HT-29 (cell line): ENCODE data around the gene SYNGR1. TPM values are rescaled to one million over a fixed set of nuclear protein-coding genes. Genes with fewer than 3 reads are reported as not detected.
"Not testable (repeated sequence)": the region's sequence is repeated elsewhere in the genome, so short reads cannot be mapped to it uniquely, and the experiment has no call there.

ENCODE experiments used
- DNase-seq: peaks from one replicate; pipeline ENCODE4 v3.0.0-alpha.2; 2015; ENCODE audit warnings: low spot score
- total RNA-seq: library from RNA; depleted of rRNA; stranded (reverse); fragments of >200 nt; shearing (Covaris generic); gene quantifications from 2 replicates; pipeline ENCODE4 v1.2.3, GENCODE V29; 2014

SYNGR1 gene
- total RNA-seq, 1 experiment from 2014 or later: not detected

DNA sequence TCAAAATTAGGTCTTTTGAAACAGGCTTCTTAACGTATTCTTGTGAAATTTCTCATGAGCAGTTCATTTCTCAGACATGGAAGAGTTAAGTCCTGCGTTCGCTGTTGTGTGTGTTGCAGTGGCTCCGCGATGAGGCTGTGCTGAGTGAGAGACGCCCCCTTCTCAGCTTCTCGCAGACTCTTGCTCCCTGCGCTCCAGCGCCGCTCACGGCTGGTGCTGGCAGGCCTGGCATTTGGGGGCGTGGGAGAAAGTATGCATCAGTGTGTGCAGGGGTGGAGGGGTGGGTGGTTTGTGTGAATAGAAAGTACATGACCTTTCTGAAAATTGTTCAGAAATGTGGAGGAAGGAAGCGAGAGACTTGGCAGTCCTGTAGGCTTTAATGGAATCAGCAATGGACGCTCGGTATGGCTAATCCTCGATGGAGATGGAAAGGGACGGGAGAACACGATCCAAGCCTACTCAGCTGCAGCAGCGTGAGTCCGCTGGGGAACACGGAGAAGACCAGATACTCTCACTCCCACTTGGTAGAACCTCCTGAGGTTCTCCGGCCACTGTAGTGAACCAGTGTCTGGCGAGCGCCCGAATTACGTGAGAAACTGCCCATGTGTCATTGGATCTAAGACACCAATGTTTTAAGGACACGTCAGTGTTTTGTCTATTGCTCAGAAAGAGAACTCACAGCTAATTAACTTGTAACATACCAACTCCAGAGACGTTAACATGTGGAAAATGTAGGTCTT lies 55.7 kb downstream of the SYNGR1 start:
- no peak for DNase-seq

DNA sequence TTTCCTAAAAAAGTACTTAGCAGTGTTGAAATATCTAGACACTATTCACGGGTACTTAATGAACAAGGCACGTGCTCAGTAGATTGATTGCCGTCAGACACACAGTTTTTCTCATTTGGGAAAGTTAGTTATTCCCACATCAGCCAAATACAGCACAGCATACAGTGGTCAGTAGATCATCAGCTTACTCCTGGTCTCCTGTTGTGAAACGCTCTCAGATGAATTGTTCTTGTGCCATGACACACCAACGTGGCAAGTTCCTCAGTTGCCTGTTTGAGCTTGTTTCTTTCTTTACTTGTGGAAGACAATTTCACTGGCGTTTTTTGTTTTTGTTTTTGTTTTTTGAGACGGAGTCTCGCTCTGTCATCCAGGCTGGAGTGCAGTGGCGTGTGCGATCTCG lies 58.4 kb downstream of the SYNGR1 start:
- DNase-seq: no peak

DNA sequence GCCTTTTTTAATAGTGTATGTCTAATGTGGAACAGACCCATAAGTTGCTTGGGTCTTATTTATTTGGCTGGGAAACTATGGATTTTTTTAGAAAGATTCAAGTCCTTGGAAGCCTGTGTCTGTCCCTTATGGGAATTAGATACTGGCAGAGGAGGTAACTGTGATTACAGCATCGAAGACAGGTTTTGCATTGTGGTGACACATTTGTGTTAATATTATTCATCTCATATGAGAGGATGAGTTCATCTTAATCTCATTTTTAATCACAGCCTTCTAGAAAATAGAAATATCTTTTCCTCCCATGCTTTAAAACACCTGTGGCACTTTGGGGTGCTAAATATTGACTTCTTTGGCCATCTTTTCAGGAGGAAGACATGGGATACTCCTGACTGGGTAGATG lies 59.0 kb downstream of the SYNGR1 start:
- DNase-seq: no peak

DNA sequence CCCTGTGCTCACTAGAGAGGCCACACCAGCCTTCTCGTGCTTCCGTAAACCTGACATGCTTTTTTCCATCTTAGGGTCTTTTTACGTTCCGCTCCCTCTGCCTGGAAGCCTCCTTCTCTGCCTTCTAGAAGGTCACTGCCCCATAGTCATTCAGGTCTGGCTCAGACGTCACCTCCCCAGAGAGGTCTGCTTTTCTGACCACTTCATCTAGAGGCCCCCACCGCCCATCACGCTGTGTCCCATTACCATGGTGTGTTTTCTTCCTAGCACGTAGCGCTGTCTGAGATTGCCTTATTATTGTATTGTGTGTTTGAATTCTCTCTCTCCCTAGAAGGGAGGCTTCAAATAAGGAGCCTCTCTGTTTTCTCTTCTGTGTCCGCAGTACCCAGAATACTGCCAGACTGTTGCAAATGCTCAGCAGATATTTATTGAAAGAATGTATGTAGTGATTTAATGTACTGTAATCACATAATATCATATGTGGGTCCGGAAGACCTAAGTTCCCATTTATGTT lies 59.8 kb downstream of the SYNGR1 start:
- no peak for DNase-seq

DNA sequence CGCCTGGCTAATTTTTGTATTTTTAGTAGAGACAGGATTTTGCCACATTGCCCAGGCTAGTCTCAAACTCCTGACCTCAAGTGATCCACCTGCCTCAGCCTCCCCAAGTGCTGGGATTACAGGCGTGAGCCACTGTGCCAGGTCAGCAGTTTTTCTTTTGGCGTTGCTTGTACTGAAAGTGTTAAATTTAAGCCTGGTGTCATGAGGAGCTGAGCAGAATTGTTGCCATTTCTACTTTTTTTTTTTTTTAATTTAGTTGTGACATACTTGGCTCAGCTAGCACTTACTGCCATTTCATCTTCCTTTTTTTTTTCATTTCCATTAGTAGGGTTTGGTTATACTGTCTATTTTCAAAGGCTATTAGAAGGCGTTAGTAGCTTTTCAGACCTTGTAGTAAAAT lies 60.5 kb downstream of the SYNGR1 start:
- DNase-seq: no peak

DNA sequence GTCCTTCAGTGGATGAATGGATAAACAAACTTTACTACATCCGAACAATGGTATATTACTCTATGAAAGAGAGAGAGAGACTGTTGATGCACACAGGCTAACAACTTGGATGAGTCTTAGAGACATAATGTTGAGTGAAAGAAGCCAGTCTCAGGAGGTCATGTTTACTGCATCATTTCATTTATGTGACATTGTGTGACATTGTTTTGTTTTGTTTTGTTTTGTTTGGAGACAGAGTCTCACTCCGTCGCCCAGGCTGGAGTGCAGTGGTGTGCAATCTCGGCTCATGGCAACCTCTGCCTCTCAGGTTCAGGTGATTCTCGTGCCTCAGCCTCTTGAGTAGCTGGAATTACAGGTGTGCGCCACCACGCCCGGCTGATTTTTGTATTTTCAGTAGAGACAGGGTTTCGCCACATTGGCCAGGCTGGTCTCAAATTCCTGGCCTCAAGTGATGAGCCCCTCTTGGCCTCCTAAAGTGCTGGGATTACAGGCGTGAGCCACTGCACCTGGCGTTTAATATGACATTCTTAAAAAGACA lies 62.1 kb downstream of the SYNGR1 start:
- DNase-seq: not testable (repeated sequence)

DNA sequence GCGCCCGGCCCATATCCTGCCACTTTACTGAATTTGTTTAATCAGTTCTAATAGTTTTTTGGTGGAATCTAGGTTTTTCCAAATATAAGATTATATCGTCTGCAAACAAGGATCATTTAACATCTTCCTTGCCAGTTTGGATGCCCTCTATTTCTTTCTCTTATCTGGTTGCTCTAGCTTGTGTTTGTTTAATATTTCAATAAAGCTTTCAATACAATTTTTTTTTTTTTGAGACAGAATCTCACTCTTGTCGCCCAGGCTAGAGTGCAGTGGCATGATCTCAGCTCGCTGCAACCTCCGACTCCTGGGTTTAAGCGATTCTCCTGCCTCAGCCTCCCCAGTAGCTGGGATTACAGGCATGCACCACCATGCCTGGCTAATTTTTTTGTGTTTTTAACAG lies 63.4 kb downstream of the SYNGR1 start:
- not testable (repeated sequence) for DNase-seq

DNA sequence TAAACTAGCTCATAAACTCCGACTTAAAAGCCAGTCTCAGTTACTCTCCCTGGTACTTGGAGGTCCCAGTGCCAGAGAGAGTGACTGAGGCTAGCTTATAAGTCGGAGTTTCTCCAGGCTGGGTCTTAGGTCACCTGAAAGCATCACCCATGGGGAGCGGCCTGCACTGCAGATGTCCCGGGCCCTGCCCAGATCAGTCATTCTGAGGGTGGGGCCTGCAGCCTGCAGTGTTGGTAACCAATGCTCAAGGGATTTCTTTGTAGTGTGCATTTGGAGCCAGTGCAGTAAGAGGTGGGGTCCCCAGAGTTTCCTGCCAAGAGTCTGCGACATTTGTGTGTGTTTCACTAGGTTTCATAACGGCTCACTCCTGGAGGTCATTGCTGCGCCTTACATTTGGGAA lies 64.6 kb downstream of the SYNGR1 start:
- no peak for DNase-seq

DNA sequence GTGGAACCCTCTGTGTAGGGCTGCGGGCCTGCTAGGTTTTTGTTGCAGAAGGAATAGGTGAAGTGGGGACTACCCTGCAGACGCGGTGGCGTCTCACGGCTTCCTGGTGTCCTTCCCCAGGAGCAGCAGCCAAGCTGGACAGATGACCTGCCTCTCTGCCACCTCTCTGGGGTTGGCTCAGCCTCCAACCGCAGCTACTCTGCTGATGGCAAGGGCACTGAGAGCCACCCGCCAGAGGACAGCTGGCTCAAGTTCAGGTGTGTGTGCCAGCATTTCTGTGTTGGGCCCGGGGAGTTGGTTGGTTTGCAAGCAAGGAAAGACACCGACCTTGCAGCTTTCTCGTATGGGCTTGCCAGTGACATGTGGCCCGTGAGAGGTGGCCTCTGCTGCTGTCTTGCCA lies 65.1 kb downstream of the SYNGR1 start:
- DNase-seq: no peak

DNA sequence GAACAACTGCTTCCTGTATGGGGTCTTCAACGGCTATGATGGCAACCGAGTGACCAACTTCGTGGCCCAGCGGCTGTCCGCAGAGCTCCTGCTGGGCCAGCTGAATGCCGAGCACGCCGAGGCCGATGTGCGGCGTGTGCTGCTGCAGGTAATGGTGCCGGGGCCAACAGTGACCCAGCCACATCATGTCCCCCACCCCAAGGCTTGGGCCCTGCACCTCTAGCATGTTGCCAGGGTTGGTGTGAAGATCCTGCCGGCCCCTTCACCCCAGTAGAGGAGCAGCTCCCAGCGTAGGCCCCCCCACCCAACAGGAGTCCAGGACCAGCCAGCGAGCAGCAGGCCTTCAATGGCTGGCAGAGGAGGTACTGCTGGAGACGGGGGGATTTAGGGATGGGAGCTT lies 65.7 kb downstream of the SYNGR1 start:
- no peak for DNase-seq

DNA sequence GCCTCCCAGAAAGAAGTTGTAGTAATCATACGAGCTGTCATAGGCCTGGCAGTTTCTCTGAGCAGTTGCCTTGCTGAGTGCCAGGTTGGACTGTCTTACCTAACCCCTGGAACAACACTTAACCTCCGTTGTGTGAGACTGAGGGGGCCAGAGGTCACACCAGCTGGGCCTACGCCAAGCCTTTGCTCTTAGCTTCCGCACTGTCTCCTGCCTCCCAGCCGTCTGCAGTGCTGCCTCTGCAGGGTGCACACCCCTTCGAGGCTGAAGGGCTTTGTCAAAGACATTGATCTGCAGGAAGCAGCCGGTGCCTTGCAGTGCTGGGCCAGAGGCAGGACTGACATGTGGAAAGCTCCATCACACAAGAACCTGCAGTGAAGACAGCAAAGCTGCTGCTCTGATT lies 66.5 kb downstream of the SYNGR1 start:
- DNase-seq: no peak

DNA sequence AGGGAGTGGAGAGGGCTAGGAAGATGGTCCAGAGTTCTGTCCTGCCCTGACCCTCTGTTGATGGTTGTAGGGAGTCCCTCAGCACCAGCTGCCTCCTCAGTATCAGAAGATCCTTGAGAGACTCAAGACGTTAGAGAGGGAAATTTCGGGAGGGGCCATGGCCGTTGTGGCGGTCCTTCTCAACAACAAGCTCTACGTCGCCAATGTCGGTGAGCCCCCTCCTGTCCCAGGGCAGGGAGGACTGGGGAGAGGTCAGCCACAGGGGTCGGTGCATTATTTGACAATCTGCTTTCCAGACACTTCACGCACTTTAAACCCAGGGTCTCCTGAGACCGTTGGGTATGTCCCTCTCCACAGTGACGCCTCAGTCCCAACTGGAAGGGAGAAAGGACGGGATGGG lies 67.8 kb downstream of the SYNGR1 start:
- DNase-seq: no peak

DNA sequence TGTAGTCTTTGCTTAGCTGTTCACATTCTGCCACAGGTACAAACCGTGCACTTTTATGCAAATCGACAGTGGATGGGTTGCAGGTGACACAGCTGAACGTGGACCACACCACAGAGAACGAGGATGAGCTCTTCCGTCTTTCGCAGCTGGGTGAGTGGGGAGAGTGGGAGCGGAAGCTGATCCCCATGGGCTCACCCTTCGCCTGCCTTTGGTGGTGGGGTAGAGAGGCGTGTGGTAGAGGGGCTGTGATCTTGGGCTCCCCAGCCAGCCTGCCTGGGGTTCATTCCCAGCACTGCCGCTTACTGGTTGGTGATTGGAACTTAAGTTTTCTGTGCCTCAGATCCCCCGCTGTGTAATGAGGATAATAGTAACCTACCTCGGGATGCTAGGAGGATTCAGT lies 68.9 kb downstream of the SYNGR1 start:
- DNase-seq: no peak

DNA sequence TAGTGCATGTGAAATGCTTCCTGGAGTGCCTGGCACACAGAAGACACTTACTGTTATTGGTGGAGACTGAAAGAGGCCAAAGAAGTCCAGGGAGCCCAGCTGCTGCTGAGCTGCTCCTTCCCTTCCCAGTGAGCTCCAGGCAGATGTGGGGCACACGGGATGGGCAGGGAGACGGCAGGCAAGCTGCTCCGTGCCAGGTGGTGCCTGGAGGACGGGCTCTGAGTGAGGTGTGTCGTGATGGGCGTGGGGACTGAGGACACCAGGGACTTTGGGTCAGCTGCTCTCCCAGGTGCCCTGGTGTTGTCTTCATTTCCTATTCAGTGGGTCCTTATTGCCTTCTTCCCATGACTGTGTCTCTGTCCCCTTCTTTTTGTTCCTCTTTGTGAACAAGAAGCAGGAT lies 69.3 kb downstream of the SYNGR1 start:
- DNase-seq: no peak

DNA sequence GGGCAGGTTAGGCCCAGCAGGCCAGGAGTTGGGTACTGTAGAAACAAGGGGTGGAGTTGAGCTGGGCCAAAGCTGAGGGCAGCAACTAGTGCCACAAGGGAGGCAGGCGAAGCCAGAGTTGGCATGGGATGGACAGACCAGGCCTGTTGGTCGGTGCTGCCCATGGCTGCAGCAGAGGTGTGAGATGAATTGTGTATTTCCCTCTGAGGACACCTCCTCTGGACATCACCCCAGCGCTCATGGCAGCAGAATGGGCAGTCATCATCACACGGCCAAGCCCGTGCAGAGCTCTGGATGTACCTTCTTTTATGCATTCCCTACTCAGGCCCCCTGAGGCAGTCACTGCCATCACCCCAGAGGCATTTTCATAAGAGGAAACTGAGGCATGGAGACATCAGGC lies 70.1 kb downstream of the SYNGR1 start:
- no peak for DNase-seq

DNA sequence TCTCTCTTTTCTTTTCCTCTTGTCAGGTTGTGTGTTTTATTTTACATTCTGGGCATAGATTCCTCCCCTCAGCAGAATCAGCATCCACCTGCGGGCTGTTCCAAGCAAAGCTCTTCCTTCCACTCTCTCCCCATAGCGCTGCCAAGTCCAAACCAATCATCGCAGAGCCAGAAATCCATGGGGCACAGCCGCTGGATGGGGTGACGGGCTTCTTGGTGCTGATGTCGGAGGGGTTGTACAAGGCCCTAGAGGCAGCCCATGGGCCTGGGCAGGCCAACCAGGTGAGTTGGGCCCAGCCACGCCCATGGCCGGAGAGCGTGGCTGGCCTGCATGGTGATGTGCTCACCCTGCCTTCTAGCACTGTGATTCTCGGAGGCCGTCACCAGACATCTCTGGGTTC lies 71.9 kb downstream of the SYNGR1 start:
- no peak for DNase-seq

DNA sequence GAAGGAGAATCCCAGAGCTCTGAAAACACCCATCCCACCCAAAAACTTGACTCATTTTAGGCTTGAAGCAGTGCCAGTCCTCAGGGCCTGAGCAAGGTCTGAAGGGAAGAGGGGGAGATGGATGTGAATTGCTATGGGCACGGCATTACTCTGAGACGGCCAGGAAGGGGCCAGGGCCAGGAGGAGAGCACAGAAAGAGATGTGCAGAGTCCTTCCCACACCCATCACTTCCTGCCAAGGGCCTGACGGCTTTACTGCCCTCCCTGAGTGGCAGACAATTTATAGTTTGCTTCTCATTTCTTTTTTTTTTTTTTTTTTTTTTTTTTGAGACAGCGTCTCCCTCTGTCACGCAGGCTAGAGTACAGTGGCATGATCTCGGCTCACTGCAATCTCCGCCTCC lies 72.3 kb downstream of the SYNGR1 start:
- DNase-seq: no peak

DNA sequence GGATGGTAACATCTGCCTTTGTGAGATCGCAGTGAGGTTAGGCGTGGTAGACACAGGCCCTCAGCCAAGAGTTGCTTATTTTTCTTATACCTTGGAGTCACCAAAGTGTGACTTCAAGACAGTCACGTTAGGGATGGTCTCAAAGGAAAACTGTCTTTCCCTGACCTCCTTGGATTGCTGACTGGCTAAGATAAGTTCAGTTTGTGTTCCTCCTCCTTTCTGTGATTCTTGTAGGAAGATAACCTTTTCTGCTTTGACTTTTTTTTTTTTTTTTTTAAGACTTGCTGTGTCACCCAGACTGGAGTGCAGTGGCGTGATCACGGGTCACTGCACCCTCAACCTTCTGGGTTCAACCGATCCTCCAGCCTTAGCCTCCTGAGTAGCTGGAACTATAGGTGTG lies 72.9 kb downstream of the SYNGR1 start:
- no peak for DNase-seq

DNA sequence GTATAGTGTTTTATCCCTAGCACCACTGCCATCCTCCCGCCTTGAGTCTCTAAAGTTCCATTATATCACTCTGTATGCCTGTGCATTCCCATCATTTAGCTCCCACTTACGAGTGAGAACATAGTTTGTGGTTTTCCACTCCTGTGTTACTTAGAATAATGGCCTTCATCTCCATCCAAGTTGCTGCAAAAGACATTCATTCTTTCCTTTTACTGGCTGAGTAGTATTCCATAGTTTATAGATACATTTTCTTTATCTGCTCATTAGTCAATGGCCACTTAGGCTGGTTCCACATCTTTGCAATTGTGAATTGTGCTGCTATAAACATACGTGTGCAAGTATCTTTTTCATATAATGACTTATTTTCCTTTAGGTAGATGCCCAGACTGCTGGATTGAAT lies 74.2 kb downstream of the SYNGR1 start:
- no peak for DNase-seq

DNA sequence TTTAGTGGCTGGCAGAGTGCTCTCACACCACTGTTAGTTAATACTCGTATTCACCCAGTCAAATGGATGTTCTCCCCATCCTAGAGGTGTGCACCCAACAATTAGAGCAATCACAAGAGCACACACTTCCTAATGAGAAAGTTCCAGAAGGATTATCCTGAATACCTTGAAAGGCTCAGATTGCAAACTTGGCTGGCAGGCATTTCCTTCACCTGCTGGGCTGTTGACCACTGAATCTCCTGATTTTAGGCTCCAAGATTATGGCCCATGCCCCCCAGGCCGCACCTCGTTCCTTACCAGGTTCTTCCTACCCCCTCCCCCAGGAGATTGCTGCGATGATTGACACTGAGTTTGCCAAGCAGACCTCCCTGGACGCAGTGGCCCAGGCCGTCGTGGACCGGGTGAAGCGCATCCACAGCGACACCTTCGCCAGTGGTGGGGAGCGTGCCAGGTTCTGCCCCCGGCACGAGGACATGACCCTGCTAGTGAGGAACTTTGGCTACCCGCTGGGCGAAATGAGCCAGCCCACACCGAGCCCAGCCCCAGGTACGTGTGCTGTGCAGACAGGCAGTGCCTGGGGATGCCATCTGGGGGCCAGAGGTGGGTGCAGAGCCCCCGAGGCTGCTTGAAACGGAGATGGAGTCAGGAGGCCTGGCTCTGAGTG lies 76.7 kb downstream of the SYNGR1 start:
- DNase-seq: no peak

DNA sequence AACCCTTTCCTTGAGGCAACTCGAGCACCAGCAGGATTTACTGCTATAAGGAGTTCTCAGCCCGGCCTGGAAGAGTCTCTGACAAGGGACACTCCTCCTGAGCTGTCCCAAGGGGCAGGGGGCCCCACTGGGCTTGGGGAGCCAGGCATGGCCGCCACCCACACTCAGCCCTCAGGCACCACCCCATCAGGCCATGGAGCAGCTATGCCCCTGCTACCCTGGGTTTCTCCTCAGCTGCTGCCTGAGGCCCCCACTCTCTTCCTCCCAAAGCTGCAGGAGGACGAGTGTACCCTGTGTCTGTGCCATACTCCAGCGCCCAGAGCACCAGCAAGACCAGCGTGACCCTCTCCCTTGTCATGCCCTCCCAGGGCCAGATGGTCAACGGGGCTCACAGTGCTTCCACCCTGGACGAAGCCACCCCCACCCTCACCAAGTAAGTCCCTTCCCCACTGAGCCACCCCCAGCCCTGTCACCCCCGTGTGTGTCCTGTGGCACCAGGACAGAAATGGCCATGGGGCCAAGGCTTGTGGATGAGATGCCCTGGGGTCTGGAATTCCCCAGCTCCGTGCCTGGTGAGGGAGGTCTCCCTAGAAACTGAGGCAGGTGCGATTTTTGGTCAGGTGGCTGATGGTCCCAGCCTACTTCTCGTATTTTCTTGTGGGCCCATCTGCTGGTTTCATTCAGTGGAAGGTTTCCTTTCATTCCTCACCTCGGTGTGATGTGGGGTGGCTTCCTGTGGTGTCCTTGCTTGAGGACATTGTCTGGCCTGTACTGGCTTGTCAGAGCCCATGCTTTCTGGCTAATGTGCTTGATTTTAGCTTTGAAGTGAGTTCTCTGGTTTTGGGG lies 78.2 kb downstream of the SYNGR1 start:
- no peak for DNase-seq

DNA sequence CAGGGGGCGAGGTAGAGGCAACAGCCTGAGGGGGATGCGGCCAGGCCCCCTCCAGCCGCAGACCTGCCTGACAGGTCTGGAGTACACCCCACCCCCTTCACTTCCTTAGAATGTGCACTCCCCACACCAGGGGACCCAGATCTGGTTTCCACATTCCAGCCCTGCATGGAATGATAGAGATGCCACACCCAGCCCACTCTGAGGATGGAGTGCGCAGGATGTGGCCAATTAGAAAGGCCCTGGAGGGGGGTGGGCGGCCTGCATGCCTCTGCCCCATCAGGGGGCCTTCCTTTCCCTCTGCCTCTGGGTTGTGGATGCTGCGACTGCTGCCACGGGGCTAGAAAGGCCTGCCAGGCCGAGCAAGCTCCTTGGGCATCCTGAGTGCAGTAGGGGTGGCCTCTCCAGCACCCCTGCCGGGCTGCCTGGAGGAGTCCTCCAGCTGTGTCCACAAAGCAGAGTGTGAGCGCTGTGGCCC lies 78.8 kb downstream of the SYNGR1 start:
- no peak for DNase-seq
